Endothelial cell of umbilical vein (primary cell): ENCODE measurements around the gene KIFC3. TPM values are rescaled to one million over a fixed set of nuclear protein-coding genes. Genes with fewer than 3 reads are reported as not detected.
"Not testable (repeated sequence)": the region's sequence is repeated elsewhere in the genome, so short reads cannot be mapped to it uniquely, and the experiment has no call there.

Experiments used
- BruUV-seq: library from RNA; stranded (reverse); fragments of 400-500 nt; replicated peaks from 2 replicates; lab custom pipeline; 2021; lab: Mats Ljungman, UMichigan
- CTCF ChIA-PET: fragments of 300-600, 350-600 bp; sonication (Branson Sonifier 250); formaldehyde crosslinking; loops from one replicate; lab custom pipeline; 2021; ENCODE audit warnings: antibody characterized with exemption, inconsistent platforms; lab: Charles Lee
- POLR2A ChIA-PET: fragments of 300-600, 350-600 bp; sonication (Branson Sonifier 250); formaldehyde crosslinking; loops from one replicate; lab custom pipeline; 2021; ENCODE audit warnings: antibody characterized with exemption, inconsistent platforms; lab: Charles Lee
- DNase-seq: peaks from one replicate; pipeline ENCODE4 v3.0.0-alpha.2; 2011; ENCODE audit warnings: low read depth, low spot score
- FAIRE-seq: peaks from 2 replicates; lab custom pipeline; 2011; peaks lifted over from hg19 to GRCh38; lab: Jason Lieb, UNC
- H2AFZ ChIP-seq: 2 replicates; pipeline ENCODE4 v1.6.0; 2012; ENCODE audit warnings: low read depth, low read length, control low read depth, inconsistent platforms
- H3K27ac ChIP-seq: 2 replicates; pipeline ENCODE4 v1.5.1; 2011; ENCODE audit warnings: low read depth, mild to moderate bottlenecking, control low read depth, low read length, moderate library complexity; ENCODE audit not compliant: insufficient read depth
- H3K27me3 ChIP-seq, 2 experiments: 2 replicates each; pipeline versions ENCODE4 v1.6.0 to v1.6.1; 2011; ENCODE audit warnings: low read length in 2 of 2, mixed read lengths in 1 of 2; ENCODE audit not compliant: control insufficient read depth in 2 of 2, insufficient read depth in 2 of 2
- H3K36me3 ChIP-seq, 2 experiments: 2 replicates in 1 of 2; 3 replicates in 1 of 2; pipeline ENCODE4 v1.5.1; 2011; ENCODE audit warnings: low read length in 2 of 2, mild to moderate bottlenecking in 1 of 2, moderate library complexity in 1 of 2; ENCODE audit not compliant: control insufficient read depth in 2 of 2, insufficient read depth in 2 of 2; ENCODE audit errors: extremely low read depth in 1 of 2
- H3K4me1 ChIP-seq: 3 replicates; pipeline ENCODE4 v1.5.1; 2011; ENCODE audit warnings: mild to moderate bottlenecking, low read length; ENCODE audit not compliant: control insufficient read depth, insufficient read depth; ENCODE audit errors: extremely low read depth
- H3K4me2 ChIP-seq: 2 replicates; pipeline ENCODE4 v1.6.1; 2011; ENCODE audit warnings: low read length, control low read depth, mixed read lengths; ENCODE audit not compliant: insufficient read depth
- H3K4me3 ChIP-seq, 3 experiments: fragments of 200-600 bp in 1 of 3; sonication (generic), shearing (Covaris generic) in 1 of 3; replicated peaks in 1 of 3; 2 replicates each; pipeline ENCODE4 v1.5.1; 2011 to 2016; ENCODE audit warnings: control low read depth in 3 of 3, low read length in 3 of 3, mild to moderate bottlenecking in 2 of 3, inconsistent platforms in 1 of 3, low read depth in 1 of 3, moderate library complexity in 1 of 3; ENCODE audit not compliant: insufficient read depth in 1 of 3
- H3K79me2 ChIP-seq: 2 replicates; pipeline ENCODE4 v1.6.0; 2012; ENCODE audit warnings: low read length, inconsistent platforms; ENCODE audit not compliant: control insufficient read depth, insufficient read depth
- H3K9ac ChIP-seq: replicated peaks from 2 replicates; pipeline ENCODE3; 2011; ENCODE audit warnings: low read length, control low read depth; ENCODE audit not compliant: insufficient read depth; ENCODE audit errors: extremely low read depth
- H3K9me1 ChIP-seq: replicated peaks from 3 replicates; pipeline ENCODE4 v1.6.0; 2011; ENCODE audit warnings: mild to moderate bottlenecking, low read length; ENCODE audit not compliant: control insufficient read depth, insufficient read depth; ENCODE audit errors: extremely low read depth
- H3K9me3 ChIP-seq: replicated peaks from 2 replicates; pipeline ENCODE4 v1.5.1; 2012; ENCODE audit warnings: low read length, inconsistent platforms; ENCODE audit not compliant: control insufficient read depth, insufficient read depth
- H4K20me1 ChIP-seq: replicated peaks from 2 replicates; pipeline ENCODE3; 2011; ENCODE audit warnings: mild to moderate bottlenecking, low read length; ENCODE audit not compliant: control insufficient read depth, insufficient read depth; ENCODE audit errors: extremely low read depth
- CTCF ChIP-seq, 2 donors: IDR thresholded peaks; 1 replicate in 1 of 2; 2 replicates in 1 of 2; pipeline ENCODE4 v1.5.1; 2011; ENCODE audit warnings: low read length in 2 of 2, mild to moderate bottlenecking in 2 of 2, moderate library complexity in 2 of 2, control low read depth in 1 of 2, inconsistent platforms in 1 of 2, low read depth in 1 of 2; ENCODE audit not compliant: insufficient read depth in 1 of 2; ENCODE audit errors: extremely low read depth in 1 of 2
- EZH2 ChIP-seq: IDR thresholded peaks from 2 replicates; pipeline ENCODE4 v1.6.1; 2012; ENCODE audit warnings: borderline replicate concordance, low read depth, mild to moderate bottlenecking, moderate library complexity, low read length, inconsistent platforms; ENCODE audit not compliant: severe bottlenecking
- FOS ChIP-seq: IDR thresholded peaks from 2 replicates; pipeline ENCODE4 v1.6.1; 2011; ENCODE audit warnings: mild to moderate bottlenecking, low read length, moderate library complexity, borderline replicate concordance; ENCODE audit not compliant: insufficient read depth
- GATA2 ChIP-seq: IDR thresholded peaks from 2 replicates; pipeline ENCODE4 v1.7.0; 2011; ENCODE audit warnings: low read depth, mild to moderate bottlenecking, moderate library complexity, mixed read lengths, low read length; ENCODE audit not compliant: insufficient read length, insufficient read depth
- JUN ChIP-seq: IDR thresholded peaks from 2 replicates; pipeline ENCODE4 v1.6.1; 2011; ENCODE audit warnings: borderline replicate concordance, low read depth; ENCODE audit not compliant: insufficient read length, insufficient read depth
- MAX ChIP-seq: IDR thresholded peaks from 2 replicates; pipeline ENCODE4 v1.6.1; 2011; ENCODE audit not compliant: insufficient read depth, insufficient read length
- MYC ChIP-seq: IDR thresholded peaks from one replicate; pipeline ENCODE4 v1.6.1; 2011; ENCODE audit warnings: mild to moderate bottlenecking, low read depth, low read length
- POLR2A ChIP-seq: IDR thresholded peaks from 2 replicates; pipeline ENCODE4 v1.6.1; 2012; ENCODE audit warnings: low read depth, mild to moderate bottlenecking, control low read depth, low read length
- POLR2AphosphoS5 ChIP-seq: IDR thresholded peaks from 2 replicates; pipeline ENCODE4 v1.6.1; 2012; ENCODE audit warnings: low read depth, mild to moderate bottlenecking, control low read depth, low read length, moderate library complexity; ENCODE audit not compliant: insufficient read depth
- dilution Hi-C: fragments of 300-500 bp; cut with MboI; formaldehyde crosslinking; loops from one replicate; pipeline ENCODE4 v1.15.0; 2019; ENCODE audit warnings: low sequenced_read_pairs; ENCODE audit not compliant: extremely low pct_ligation_motif_present
- intact Hi-C: fragments of 100-400 bp; cut with micrococcal nuclease; formaldehyde crosslinking; loops from one replicate; pipeline ENCODE4 v1.10.0; 2022
- polyA plus RNA-seq, 4 experiments: library from polyadenylated mRNA; depleted of rRNA in 3 of 4; stranded (reverse) in 3 of 4; unstranded in 1 of 4; fragments of >200 nt; gene quantifications; 2 replicates each; pipeline versions ENCODE4 v1.2.1 to v1.2.3, GENCODE V29; 2011 to 2012; ENCODE audit warnings: missing spikeins in 1 of 4
- total RNA-seq: library from RNA; stranded (reverse); gene quantifications from 2 replicates; pipeline ENCODE4 v1.2.3, GENCODE V29; 2021

Gene KIFC3
- total and polyA plus RNA-seq, 2 donors (not counting 3 experiments of a cell fraction or from before 2014, with no cell fraction given): 36.3 to 62.2 TPM

GRCh38 chr16:57730771-57731730 lies 71.2 kb downstream of the KIFC3 start:
- H3K27ac ChIP-seq: no peak overlapping the region
- no peaks in the 10 kb centered on the region for H3K27me3 ChIP-seq
- no peak for DNase-seq
- no peak for FAIRE-seq
- H4K20me1 ChIP-seq: no peaks in the 10 kb centered on the region
- H3K4me3 ChIP-seq: no peak overlapping the region
- dilution Hi-C loops (no loop called here), intact Hi-C loops (loop anchor here (10.0 kb wide), 1 partner anchor 394 kb away; the partner anchor contains the start of gene CFAP20)
- no peaks in the 10 kb centered on the region for H3K9me3 ChIP-seq
- no peak for TF ChIP-seq JUN
- no peak for TF ChIP-seq FOS
- TF ChIP-seq GATA2: no peak
- no peak for TF ChIP-seq MYC
- TF ChIP-seq POLR2AphosphoS5: no peak
- no peak for TF ChIP-seq CTCF (IDR thresholded peaks at IDR 0.05; ENCODE audit: extremely low read depth in 1 of 2, insufficient read depth in 1 of 2, low read depth in 1 of 2, low read length in 2 of 2)
- no peak for TF ChIP-seq POLR2A
- no peak for TF ChIP-seq EZH2
- TF ChIP-seq MAX: no peak
- H3K4me1 ChIP-seq: peaks cover 8% of the 10 kb centered on the region
- ChIA-PET CTCF (interaction anchor here (1.3 to 1.8 kb wide), 2 partner anchors 8 to 140 kb away, joined by 5 to 8 read pairs; no protein-coding TSS in a partner anchor), POLR2A (no interaction called here)
- no peaks in the 10 kb centered on the region for H3K9me1 ChIP-seq
- no peaks in the 10 kb centered on the region for H3K79me2 ChIP-seq
- no peak overlapping the region for H2AFZ ChIP-seq
- no peak overlapping the region for H3K9ac ChIP-seq
- no TSS peak for BruUV-seq
- no peak overlapping the region for H3K4me2 ChIP-seq
- H3K36me3 ChIP-seq: no peaks in the 10 kb centered on the region

GRCh38 chr16:57729852-57730251 lies 72.4 kb downstream of the KIFC3 start:
- H3K4me2 ChIP-seq, CTCF ChIA-PET, FAIRE-seq, H3K27ac ChIP-seq, H3K36me3 ChIP-seq, H4K20me1 ChIP-seq, dilution Hi-C loops, DNase-seq, H3K9me1 ChIP-seq, H3K9ac ChIP-seq, H2AFZ ChIP-seq, BruUV-seq, POLR2A ChIA-PET, H3K27me3 ChIP-seq, H3K4me3 ChIP-seq, H3K9me3 ChIP-seq, H3K79me2 ChIP-seq, H3K4me1 ChIP-seq: not testable (repeated sequence)
- intact Hi-C loops: loop anchor here (10.0 kb wide), 1 partner anchor 395 kb away; the partner anchor contains the start of gene CFAP20
